ENCODE data around the gene CBLN3.

DNA sequence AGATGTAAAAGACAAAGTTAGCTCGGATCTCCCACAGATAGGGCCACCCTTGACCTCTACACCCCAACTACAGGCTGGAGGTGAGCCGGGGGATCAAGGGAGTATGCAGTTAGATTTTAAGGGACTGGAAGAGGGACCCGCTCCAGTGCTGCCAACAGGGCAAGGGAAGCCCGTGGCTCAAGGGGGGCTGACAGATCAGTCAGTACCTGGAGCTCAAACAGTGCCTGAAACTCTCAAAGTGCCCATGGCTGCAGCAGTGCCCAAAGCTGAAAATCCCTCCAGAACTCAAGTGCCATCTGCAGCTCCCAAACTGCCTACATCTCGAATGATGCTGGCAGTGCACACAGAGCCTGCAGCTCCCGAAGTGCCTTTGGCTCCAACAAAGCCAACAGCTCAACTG lies 20.3 kb downstream of the CBLN3 start:
- no peak for TF ChIP-seq POLR2A (IDR thresholded peaks at IDR 0.05)
- TF ChIP-seq, protein P1, sequence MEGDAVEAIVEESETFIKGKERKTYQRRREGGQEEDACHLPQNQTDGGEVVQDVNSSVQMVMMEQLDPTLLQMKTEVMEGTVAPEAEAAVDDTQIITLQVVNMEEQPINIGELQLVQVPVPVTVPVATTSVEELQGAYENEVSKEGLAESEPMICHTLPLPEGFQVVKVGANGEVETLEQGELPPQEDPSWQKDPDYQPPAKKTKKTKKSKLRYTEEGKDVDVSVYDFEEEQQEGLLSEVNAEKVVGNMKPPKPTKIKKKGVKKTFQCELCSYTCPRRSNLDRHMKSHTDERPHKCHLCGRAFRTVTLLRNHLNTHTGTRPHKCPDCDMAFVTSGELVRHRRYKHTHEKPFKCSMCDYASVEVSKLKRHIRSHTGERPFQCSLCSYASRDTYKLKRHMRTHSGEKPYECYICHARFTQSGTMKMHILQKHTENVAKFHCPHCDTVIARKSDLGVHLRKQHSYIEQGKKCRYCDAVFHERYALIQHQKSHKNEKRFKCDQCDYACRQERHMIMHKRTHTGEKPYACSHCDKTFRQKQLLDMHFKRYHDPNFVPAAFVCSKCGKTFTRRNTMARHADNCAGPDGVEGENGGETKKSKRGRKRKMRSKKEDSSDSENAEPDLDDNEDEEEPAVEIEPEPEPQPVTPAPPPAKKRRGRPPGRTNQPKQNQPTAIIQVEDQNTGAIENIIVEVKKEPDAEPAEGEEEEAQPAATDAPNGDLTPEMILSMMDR (IDR thresholded peaks at IDR 0.05) = no peak
